Endothelial cell of umbilical vein (primary cell): ENCODE measurements around the gene APOBEC3G. TPM values are rescaled to one million over a fixed set of nuclear protein-coding genes. Genes with fewer than 3 reads are reported as not detected.

ENCODE experiments used
- BruUV-seq: library from RNA; stranded (reverse); fragments of 400-500 nt; replicated peaks from 2 replicates; lab custom pipeline; 2021; lab: Mats Ljungman, UMichigan
- CTCF ChIA-PET: fragments of 300-600, 350-600 bp; sonication (Branson Sonifier 250); formaldehyde crosslinking; loops from one replicate; lab custom pipeline; 2021; ENCODE audit warnings: antibody characterized with exemption, inconsistent platforms; lab: Charles Lee
- POLR2A ChIA-PET: fragments of 300-600, 350-600 bp; sonication (Branson Sonifier 250); formaldehyde crosslinking; loops from one replicate; lab custom pipeline; 2021; ENCODE audit warnings: antibody characterized with exemption, inconsistent platforms; lab: Charles Lee
- DNase-seq: peaks from one replicate; pipeline ENCODE4 v3.0.0-alpha.2; 2011; ENCODE audit warnings: low read depth, low spot score
- FAIRE-seq: peaks from 2 replicates; lab custom pipeline; 2011; peaks lifted over from hg19 to GRCh38; lab: Jason Lieb, UNC
- H2AFZ ChIP-seq: 2 replicates; pipeline ENCODE4 v1.6.0; 2012; ENCODE audit warnings: low read depth, low read length, control low read depth, inconsistent platforms
- H3K27ac ChIP-seq: 2 replicates; pipeline ENCODE4 v1.5.1; 2011; ENCODE audit warnings: low read depth, mild to moderate bottlenecking, control low read depth, low read length, moderate library complexity; ENCODE audit not compliant: insufficient read depth
- H3K27me3 ChIP-seq, 2 experiments: 2 replicates each; pipeline versions ENCODE4 v1.6.0 to v1.6.1; 2011; ENCODE audit warnings: low read length in 2 of 2, mixed read lengths in 1 of 2; ENCODE audit not compliant: control insufficient read depth in 2 of 2, insufficient read depth in 2 of 2
- H3K36me3 ChIP-seq, 2 experiments: 2 replicates in 1 of 2; 3 replicates in 1 of 2; pipeline ENCODE4 v1.5.1; 2011; ENCODE audit warnings: low read length in 2 of 2, mild to moderate bottlenecking in 1 of 2, moderate library complexity in 1 of 2; ENCODE audit not compliant: control insufficient read depth in 2 of 2, insufficient read depth in 2 of 2; ENCODE audit errors: extremely low read depth in 1 of 2
- H3K4me1 ChIP-seq: 3 replicates; pipeline ENCODE4 v1.5.1; 2011; ENCODE audit warnings: mild to moderate bottlenecking, low read length; ENCODE audit not compliant: control insufficient read depth, insufficient read depth; ENCODE audit errors: extremely low read depth
- H3K4me2 ChIP-seq: 2 replicates; pipeline ENCODE4 v1.6.1; 2011; ENCODE audit warnings: low read length, control low read depth, mixed read lengths; ENCODE audit not compliant: insufficient read depth
- H3K4me3 ChIP-seq, 3 experiments: fragments of 200-600 bp in 1 of 3; sonication (generic), shearing (Covaris generic) in 1 of 3; replicated peaks in 1 of 3; 2 replicates each; pipeline ENCODE4 v1.5.1; 2011 to 2016; ENCODE audit warnings: control low read depth in 3 of 3, low read length in 3 of 3, mild to moderate bottlenecking in 2 of 3, inconsistent platforms in 1 of 3, low read depth in 1 of 3, moderate library complexity in 1 of 3; ENCODE audit not compliant: insufficient read depth in 1 of 3
- H3K79me2 ChIP-seq: 2 replicates; pipeline ENCODE4 v1.6.0; 2012; ENCODE audit warnings: low read length, inconsistent platforms; ENCODE audit not compliant: control insufficient read depth, insufficient read depth
- H3K9ac ChIP-seq: replicated peaks from 2 replicates; pipeline ENCODE3; 2011; ENCODE audit warnings: low read length, control low read depth; ENCODE audit not compliant: insufficient read depth; ENCODE audit errors: extremely low read depth
- H3K9me1 ChIP-seq: replicated peaks from 3 replicates; pipeline ENCODE4 v1.6.0; 2011; ENCODE audit warnings: mild to moderate bottlenecking, low read length; ENCODE audit not compliant: control insufficient read depth, insufficient read depth; ENCODE audit errors: extremely low read depth
- H3K9me3 ChIP-seq: replicated peaks from 2 replicates; pipeline ENCODE4 v1.5.1; 2012; ENCODE audit warnings: low read length, inconsistent platforms; ENCODE audit not compliant: control insufficient read depth, insufficient read depth
- H4K20me1 ChIP-seq: replicated peaks from 2 replicates; pipeline ENCODE3; 2011; ENCODE audit warnings: mild to moderate bottlenecking, low read length; ENCODE audit not compliant: control insufficient read depth, insufficient read depth; ENCODE audit errors: extremely low read depth
- EZH2 ChIP-seq: IDR thresholded peaks from 2 replicates; pipeline ENCODE4 v1.6.1; 2012; ENCODE audit warnings: borderline replicate concordance, low read depth, mild to moderate bottlenecking, moderate library complexity, low read length, inconsistent platforms; ENCODE audit not compliant: severe bottlenecking
- FOS ChIP-seq: IDR thresholded peaks from 2 replicates; pipeline ENCODE4 v1.6.1; 2011; ENCODE audit warnings: mild to moderate bottlenecking, low read length, moderate library complexity, borderline replicate concordance; ENCODE audit not compliant: insufficient read depth
- GATA2 ChIP-seq: IDR thresholded peaks from 2 replicates; pipeline ENCODE4 v1.7.0; 2011; ENCODE audit warnings: low read depth, mild to moderate bottlenecking, moderate library complexity, mixed read lengths, low read length; ENCODE audit not compliant: insufficient read length, insufficient read depth
- JUN ChIP-seq: IDR thresholded peaks from 2 replicates; pipeline ENCODE4 v1.6.1; 2011; ENCODE audit warnings: borderline replicate concordance, low read depth; ENCODE audit not compliant: insufficient read length, insufficient read depth
- MAX ChIP-seq: IDR thresholded peaks from 2 replicates; pipeline ENCODE4 v1.6.1; 2011; ENCODE audit not compliant: insufficient read depth, insufficient read length
- MYC ChIP-seq: IDR thresholded peaks from one replicate; pipeline ENCODE4 v1.6.1; 2011; ENCODE audit warnings: mild to moderate bottlenecking, low read depth, low read length
- POLR2A ChIP-seq: IDR thresholded peaks from 2 replicates; pipeline ENCODE4 v1.6.1; 2012; ENCODE audit warnings: low read depth, mild to moderate bottlenecking, control low read depth, low read length
- POLR2AphosphoS5 ChIP-seq: IDR thresholded peaks from 2 replicates; pipeline ENCODE4 v1.6.1; 2012; ENCODE audit warnings: low read depth, mild to moderate bottlenecking, control low read depth, low read length, moderate library complexity; ENCODE audit not compliant: insufficient read depth
- dilution Hi-C: fragments of 300-500 bp; cut with MboI; formaldehyde crosslinking; loops from one replicate; pipeline ENCODE4 v1.15.0; 2019; ENCODE audit warnings: low sequenced_read_pairs; ENCODE audit not compliant: extremely low pct_ligation_motif_present
- intact Hi-C: fragments of 100-400 bp; cut with micrococcal nuclease; formaldehyde crosslinking; loops from one replicate; pipeline ENCODE4 v1.10.0; 2022
- polyA plus RNA-seq, 4 experiments: library from polyadenylated mRNA; depleted of rRNA in 3 of 4; stranded (reverse) in 3 of 4; unstranded in 1 of 4; fragments of >200 nt; gene quantifications; 2 replicates each; pipeline versions ENCODE4 v1.2.1 to v1.2.3, GENCODE V29; 2011 to 2012; ENCODE audit warnings: missing spikeins in 1 of 4
- total RNA-seq: library from RNA; stranded (reverse); gene quantifications from 2 replicates; pipeline ENCODE4 v1.2.3, GENCODE V29; 2021
- TF ChIP-seq, protein P1 (sequence below), 2 donors: IDR thresholded peaks; 1 replicate in 1 of 2; 2 replicates in 1 of 2; pipeline ENCODE4 v1.5.1; 2011; ENCODE audit warnings: low read length in 2 of 2, mild to moderate bottlenecking in 2 of 2, moderate library complexity in 2 of 2, control low read depth in 1 of 2, inconsistent platforms in 1 of 2, low read depth in 1 of 2; ENCODE audit not compliant: insufficient read depth in 1 of 2; ENCODE audit errors: extremely low read depth in 1 of 2

Gene APOBEC3G
- total and polyA plus RNA-seq, 2 donors (not counting 3 experiments of a cell fraction or from before 2014, with no cell fraction given) = 3.6 to 5.1 TPM

- Histone ChIP-seq H3K9me3 (no peaks in the 10 kb centered on the region), H3K9me1 (no peaks in the 10 kb centered on the region), H2AFZ (no peak overlapping the region), H3K4me1 (no peaks in the 10 kb centered on the region), H3K27me3 (peaks cover 0 to 4% of the 10 kb centered on the region in 2 experiments), H3K4me3 (no peak overlapping the region), H3K4me2 (no peak overlapping the region), H3K27ac (no peak overlapping the region), H3K36me3 (no peaks in the 10 kb centered on the region), H4K20me1 (no peaks in the 10 kb centered on the region), H3K9ac (no peak overlapping the region), H3K79me2 (no peaks in the 10 kb centered on the region)
- dilution Hi-C loops = no loop called here
- intact Hi-C loops = no loop called here
- ChIA-PET CTCF (no interaction called here), POLR2A (no interaction called here)
- BruUV-seq = no TSS peak
- TF ChIP-seq JUN (no peak), POLR2A (no peak), MYC (no peak), GATA2 (no peak), MAX (no peak), EZH2 (no peak), POLR2AphosphoS5 (no peak), FOS (no peak)
- TF ChIP-seq, protein P1, sequence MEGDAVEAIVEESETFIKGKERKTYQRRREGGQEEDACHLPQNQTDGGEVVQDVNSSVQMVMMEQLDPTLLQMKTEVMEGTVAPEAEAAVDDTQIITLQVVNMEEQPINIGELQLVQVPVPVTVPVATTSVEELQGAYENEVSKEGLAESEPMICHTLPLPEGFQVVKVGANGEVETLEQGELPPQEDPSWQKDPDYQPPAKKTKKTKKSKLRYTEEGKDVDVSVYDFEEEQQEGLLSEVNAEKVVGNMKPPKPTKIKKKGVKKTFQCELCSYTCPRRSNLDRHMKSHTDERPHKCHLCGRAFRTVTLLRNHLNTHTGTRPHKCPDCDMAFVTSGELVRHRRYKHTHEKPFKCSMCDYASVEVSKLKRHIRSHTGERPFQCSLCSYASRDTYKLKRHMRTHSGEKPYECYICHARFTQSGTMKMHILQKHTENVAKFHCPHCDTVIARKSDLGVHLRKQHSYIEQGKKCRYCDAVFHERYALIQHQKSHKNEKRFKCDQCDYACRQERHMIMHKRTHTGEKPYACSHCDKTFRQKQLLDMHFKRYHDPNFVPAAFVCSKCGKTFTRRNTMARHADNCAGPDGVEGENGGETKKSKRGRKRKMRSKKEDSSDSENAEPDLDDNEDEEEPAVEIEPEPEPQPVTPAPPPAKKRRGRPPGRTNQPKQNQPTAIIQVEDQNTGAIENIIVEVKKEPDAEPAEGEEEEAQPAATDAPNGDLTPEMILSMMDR (IDR thresholded peaks at IDR 0.05; ENCODE audit: extremely low read depth in 1 of 2, insufficient read depth in 1 of 2, low read depth in 1 of 2, low read length in 2 of 2) = no peak
- FAIRE-seq (no peak), DNase-seq (no peak)
Observed at GRCh38 chr22:39090426-39091064, 13.5 kb downstream of the APOBEC3G start.
